HG02610 (cell line): ENCODE data around the gene RABL3.
"Not testable (repeated sequence)": the region's sequence is repeated elsewhere in the genome, so short reads cannot be mapped to it uniquely, and the experiment has no call there.

ENCODE experiments used
- ATAC-seq: cut with Tn5 transposase; IDR thresholded peaks from one replicate; pipeline ENCODE4 v1.9.1; 2021; ENCODE audit warnings: mild to moderate bottlenecking, moderate library complexity; ENCODE audit not compliant: unreplicated experiment

Gene RABL3

GRCh38 chr3:120742198-120742848 lies at the start of gene RABL3, which contains the start of gene GTF2E1:
Gene RABL3, minus strand, starts transcription at chr3:120742516. Its CDS starts 9 bp downstream, at chr3:120742507.
Gene GTF2E1, plus strand, starts transcription at chr3:120742744. Its CDS starts 7,809 bp downstream, at chr3:120750553.
- peak; percentile 99 for ATAC-seq

- no peak for ATAC-seq
Measured at GRCh38 chr3:120791913-120792312, 49.6 kb upstream of the RABL3 start.

GRCh38 chr3:120791010-120791409 lies 48.7 kb upstream of the RABL3 start:
- no peak for ATAC-seq

GRCh38 chr3:120785832-120786231 lies 43.5 kb upstream of the RABL3 start:
- peak; percentile 78 for ATAC-seq

GRCh38 chr3:120780977-120781376 lies 38.7 kb upstream of the RABL3 start:
- peak; percentile 59 for ATAC-seq

GRCh38 chr3:120778776-120779175 lies 36.5 kb upstream of the RABL3 start:
- ATAC-seq = no peak

GRCh38 chr3:120775411-120775810 lies 33.1 kb upstream of the RABL3 start:
- no peak for ATAC-seq

- peak; percentile 91 for ATAC-seq
Measured at GRCh38 chr3:120773932-120774331, 31.6 kb upstream of the RABL3 start.

- ATAC-seq = no peak
Measured at GRCh38 chr3:120772081-120772480, 29.8 kb upstream of the RABL3 start.

GRCh38 chr3:120770891-120771290 lies 28.6 kb upstream of the RABL3 start:
- ATAC-seq = no peak

- no peak for ATAC-seq
Measured at GRCh38 chr3:120769436-120769835, 27.1 kb upstream of the RABL3 start.

- ATAC-seq = no peak
Measured at GRCh38 chr3:120767106-120767505, 24.8 kb upstream of the RABL3 start.

- ATAC-seq = no peak
Measured at GRCh38 chr3:120766576-120766975, 24.3 kb upstream of the RABL3 start.

GRCh38 chr3:120765830-120766493 lies 23.6 kb upstream of the RABL3 start:
- ATAC-seq = peak; percentile 71

GRCh38 chr3:120764206-120764605 lies 21.9 kb upstream of the RABL3 start:
- ATAC-seq = no peak

GRCh38 chr3:120763601-120764000 lies 21.3 kb upstream of the RABL3 start:
- ATAC-seq = peak; percentile 82

GRCh38 chr3:120762615-120763014 lies 20.3 kb upstream of the RABL3 start:
- peak; percentile 24 for ATAC-seq

GRCh38 chr3:120758551-120758950 lies 16.2 kb upstream of the RABL3 start:
- ATAC-seq = not testable (repeated sequence)

GRCh38 chr3:120756061-120756460 lies 13.7 kb upstream of the RABL3 start:
- ATAC-seq = no peak

GRCh38 chr3:120753810-120754209 lies 11.5 kb upstream of the RABL3 start:
- no peak for ATAC-seq

- no peak for ATAC-seq
Measured at GRCh38 chr3:120752865-120753264, 10.5 kb upstream of the RABL3 start.

GRCh38 chr3:120752230-120752629 lies 9.9 kb upstream of the RABL3 start:
- no peak for ATAC-seq
